HL-60 (cell line): ENCODE data around the gene MAN1A2.

Source experiments
- GABPA ChIP-seq: IDR thresholded peaks from 2 replicates; pipeline ENCODE4 v1.6.1; 2012; ENCODE audit warnings: low read depth
- POLR2AphosphoS5 ChIP-seq: IDR thresholded peaks from 2 replicates; pipeline ENCODE4 v1.6.1; 2012; ENCODE audit warnings: low read depth
- SPI1 ChIP-seq: IDR thresholded peaks from 2 replicates; pipeline ENCODE4 v1.6.1; 2012; ENCODE audit warnings: low read depth, mild to moderate bottlenecking, borderline replicate concordance
- TF ChIP-seq, protein P1 (sequence below): IDR thresholded peaks from one replicate; pipeline ENCODE4 v1.5.1; 2011; ENCODE audit warnings: low read length, control low read depth, inconsistent platforms; ENCODE audit not compliant: insufficient read depth
- TF ChIP-seq, protein P2 (sequence below): IDR thresholded peaks from 2 replicates; pipeline ENCODE4 v1.6.1; 2012; ENCODE audit warnings: low read depth; ENCODE audit not compliant: insufficient replicate concordance

DNA sequence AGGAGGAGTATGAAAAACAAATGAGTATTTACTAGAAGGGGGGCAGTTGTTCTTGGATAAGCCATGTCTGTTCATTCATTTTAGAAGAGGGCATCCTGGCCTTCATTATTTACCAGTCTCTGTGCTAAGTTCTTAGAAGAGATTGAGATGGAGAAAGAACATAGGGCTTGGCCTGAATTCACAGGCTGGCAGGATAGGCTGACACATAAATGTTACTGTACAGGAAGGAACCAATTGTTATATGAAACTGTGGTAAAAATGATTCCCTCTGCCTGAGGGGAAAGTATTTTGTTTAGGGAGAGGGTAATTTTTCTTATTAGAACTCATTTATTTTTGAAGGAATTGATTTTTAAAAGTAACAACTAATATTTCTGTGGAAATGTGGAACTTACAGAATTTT, 99.5 kb downstream of the MAN1A2 start:
- TF ChIP-seq POLR2AphosphoS5 (no peak), GABPA (no peak), SPI1 (no peak)
- TF ChIP-seq, protein P1, sequence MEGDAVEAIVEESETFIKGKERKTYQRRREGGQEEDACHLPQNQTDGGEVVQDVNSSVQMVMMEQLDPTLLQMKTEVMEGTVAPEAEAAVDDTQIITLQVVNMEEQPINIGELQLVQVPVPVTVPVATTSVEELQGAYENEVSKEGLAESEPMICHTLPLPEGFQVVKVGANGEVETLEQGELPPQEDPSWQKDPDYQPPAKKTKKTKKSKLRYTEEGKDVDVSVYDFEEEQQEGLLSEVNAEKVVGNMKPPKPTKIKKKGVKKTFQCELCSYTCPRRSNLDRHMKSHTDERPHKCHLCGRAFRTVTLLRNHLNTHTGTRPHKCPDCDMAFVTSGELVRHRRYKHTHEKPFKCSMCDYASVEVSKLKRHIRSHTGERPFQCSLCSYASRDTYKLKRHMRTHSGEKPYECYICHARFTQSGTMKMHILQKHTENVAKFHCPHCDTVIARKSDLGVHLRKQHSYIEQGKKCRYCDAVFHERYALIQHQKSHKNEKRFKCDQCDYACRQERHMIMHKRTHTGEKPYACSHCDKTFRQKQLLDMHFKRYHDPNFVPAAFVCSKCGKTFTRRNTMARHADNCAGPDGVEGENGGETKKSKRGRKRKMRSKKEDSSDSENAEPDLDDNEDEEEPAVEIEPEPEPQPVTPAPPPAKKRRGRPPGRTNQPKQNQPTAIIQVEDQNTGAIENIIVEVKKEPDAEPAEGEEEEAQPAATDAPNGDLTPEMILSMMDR, result no peak
- TF ChIP-seq, protein P2, sequence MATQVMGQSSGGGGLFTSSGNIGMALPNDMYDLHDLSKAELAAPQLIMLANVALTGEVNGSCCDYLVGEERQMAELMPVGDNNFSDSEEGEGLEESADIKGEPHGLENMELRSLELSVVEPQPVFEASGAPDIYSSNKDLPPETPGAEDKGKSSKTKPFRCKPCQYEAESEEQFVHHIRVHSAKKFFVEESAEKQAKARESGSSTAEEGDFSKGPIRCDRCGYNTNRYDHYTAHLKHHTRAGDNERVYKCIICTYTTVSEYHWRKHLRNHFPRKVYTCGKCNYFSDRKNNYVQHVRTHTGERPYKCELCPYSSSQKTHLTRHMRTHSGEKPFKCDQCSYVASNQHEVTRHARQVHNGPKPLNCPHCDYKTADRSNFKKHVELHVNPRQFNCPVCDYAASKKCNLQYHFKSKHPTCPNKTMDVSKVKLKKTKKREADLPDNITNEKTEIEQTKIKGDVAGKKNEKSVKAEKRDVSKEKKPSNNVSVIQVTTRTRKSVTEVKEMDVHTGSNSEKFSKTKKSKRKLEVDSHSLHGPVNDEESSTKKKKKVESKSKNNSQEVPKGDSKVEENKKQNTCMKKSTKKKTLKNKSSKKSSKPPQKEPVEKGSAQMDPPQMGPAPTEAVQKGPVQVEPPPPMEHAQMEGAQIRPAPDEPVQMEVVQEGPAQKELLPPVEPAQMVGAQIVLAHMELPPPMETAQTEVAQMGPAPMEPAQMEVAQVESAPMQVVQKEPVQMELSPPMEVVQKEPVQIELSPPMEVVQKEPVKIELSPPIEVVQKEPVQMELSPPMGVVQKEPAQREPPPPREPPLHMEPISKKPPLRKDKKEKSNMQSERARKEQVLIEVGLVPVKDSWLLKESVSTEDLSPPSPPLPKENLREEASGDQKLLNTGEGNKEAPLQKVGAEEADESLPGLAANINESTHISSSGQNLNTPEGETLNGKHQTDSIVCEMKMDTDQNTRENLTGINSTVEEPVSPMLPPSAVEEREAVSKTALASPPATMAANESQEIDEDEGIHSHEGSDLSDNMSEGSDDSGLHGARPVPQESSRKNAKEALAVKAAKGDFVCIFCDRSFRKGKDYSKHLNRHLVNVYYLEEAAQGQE, result no peak
